Mucosa of stomach (tissue), 1 donor: ENCODE data around the gene UBE2J2.

Experiments
- H3K27me3 ChIP-seq: one replicate; pipeline ENCODE4 v1.7.0; 2013; ENCODE audit warnings: mild to moderate bottlenecking, low read length; ENCODE audit not compliant: control insufficient read depth, insufficient read depth
- H3K36me3 ChIP-seq: one replicate; pipeline ENCODE4 v1.7.0; 2013; ENCODE audit warnings: low read length; ENCODE audit not compliant: control insufficient read depth, insufficient read depth
- H3K4me1 ChIP-seq: one replicate; pipeline ENCODE4 v1.7.0; 2013; ENCODE audit warnings: mild to moderate bottlenecking, low read length; ENCODE audit not compliant: control insufficient read depth, insufficient read depth
- H3K4me3 ChIP-seq: one replicate; pipeline ENCODE4 v1.7.0; 2013; ENCODE audit warnings: low read length
- H3K9ac ChIP-seq: one replicate; pipeline ENCODE4 v1.7.0; 2013; ENCODE audit warnings: mild to moderate bottlenecking, low read length, moderate library complexity
- H3K9me3 ChIP-seq: one replicate; pipeline ENCODE4 v1.7.0; 2013; ENCODE audit warnings: mild to moderate bottlenecking, low read length, moderate library complexity; ENCODE audit not compliant: control insufficient read depth
- donor health status: Pancreatic carcinoma.

The UBE2J2 gene

DNA sequence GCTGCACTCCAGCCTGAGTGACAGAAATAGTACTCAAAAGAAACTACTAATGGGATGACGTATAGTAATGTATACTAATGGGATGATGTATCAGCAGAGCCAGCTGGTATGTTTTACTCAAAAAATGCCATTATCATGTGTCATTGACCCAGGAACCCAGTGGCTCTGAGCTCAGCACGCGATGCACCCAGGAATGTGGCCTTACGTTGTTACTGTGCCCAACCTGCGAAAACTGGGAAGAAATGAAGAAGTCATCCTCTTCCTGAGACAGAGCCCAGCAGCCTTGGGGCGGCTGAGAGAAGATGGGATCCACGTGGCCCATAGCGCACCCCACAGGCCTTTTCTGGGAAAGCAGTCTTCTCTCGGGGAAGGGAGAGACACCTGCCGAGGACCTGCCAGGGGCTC lies 8.8 kb downstream of the UBE2J2 start:
- Histone ChIP-seq H3K36me3 (peaks cover 20% of the 10 kb centered on the region), H3K4me3 (no peak overlapping the region), H3K4me1 (no peaks in the 10 kb centered on the region), H3K9ac (no peak overlapping the region), H3K9me3 (no peaks in the 10 kb centered on the region), H3K27me3 (no peaks in the 10 kb centered on the region)

- no peak overlapping the region for H3K9ac ChIP-seq
- H3K27me3 ChIP-seq, result no peaks in the 10 kb centered on the region
- peaks cover 20% of the 10 kb centered on the region for H3K36me3 ChIP-seq
- H3K4me1 ChIP-seq, result no peaks in the 10 kb centered on the region
- no peaks in the 10 kb centered on the region for H3K9me3 ChIP-seq
- H3K4me3 ChIP-seq, result no peak overlapping the region
These were observed 9.6 kb downstream of the UBE2J2 start for GRCh38 chr1:1264026-1264425.

DNA sequence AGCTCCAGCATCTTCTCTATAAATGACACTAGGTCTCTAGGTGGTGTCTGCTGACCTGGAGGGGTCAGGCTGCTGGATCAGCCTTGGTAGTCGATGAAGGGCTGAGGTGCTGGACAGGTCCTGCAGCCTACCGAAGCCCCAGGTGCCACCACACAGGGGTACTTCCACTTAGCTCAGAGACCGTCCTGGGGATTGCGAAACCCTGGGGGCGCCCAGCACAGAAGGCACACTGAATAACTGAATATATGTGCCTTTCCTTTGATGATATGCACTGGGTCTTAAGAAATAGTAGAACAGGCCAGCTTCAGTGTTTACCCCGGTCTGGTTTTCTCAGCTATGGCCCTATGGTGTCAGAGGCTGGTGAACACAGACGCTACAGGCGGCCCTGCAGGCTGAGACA lies 10.9 kb downstream of the UBE2J2 start:
- no peaks in the 10 kb centered on the region for H3K9me3 ChIP-seq
- peaks cover 4% of the 10 kb centered on the region for H3K4me1 ChIP-seq
- H3K27me3 ChIP-seq, result no peaks in the 10 kb centered on the region
- no peak overlapping the region for H3K9ac ChIP-seq
- H3K4me3 ChIP-seq, result no peak overlapping the region
- H3K36me3 ChIP-seq, result peaks cover 20% of the 10 kb centered on the region

- no peaks in the 10 kb centered on the region for H3K9me3 ChIP-seq
- no peaks in the 10 kb centered on the region for H3K27me3 ChIP-seq
- H3K4me3 ChIP-seq, result no peak overlapping the region
- no peak overlapping the region for H3K9ac ChIP-seq
- H3K4me1 ChIP-seq, result peaks cover 4% of the 10 kb centered on the region
- H3K36me3 ChIP-seq, result peaks cover 14% of the 10 kb centered on the region
These were observed 11.6 kb downstream of the UBE2J2 start for GRCh38 chr1:1262071-1262470.

DNA sequence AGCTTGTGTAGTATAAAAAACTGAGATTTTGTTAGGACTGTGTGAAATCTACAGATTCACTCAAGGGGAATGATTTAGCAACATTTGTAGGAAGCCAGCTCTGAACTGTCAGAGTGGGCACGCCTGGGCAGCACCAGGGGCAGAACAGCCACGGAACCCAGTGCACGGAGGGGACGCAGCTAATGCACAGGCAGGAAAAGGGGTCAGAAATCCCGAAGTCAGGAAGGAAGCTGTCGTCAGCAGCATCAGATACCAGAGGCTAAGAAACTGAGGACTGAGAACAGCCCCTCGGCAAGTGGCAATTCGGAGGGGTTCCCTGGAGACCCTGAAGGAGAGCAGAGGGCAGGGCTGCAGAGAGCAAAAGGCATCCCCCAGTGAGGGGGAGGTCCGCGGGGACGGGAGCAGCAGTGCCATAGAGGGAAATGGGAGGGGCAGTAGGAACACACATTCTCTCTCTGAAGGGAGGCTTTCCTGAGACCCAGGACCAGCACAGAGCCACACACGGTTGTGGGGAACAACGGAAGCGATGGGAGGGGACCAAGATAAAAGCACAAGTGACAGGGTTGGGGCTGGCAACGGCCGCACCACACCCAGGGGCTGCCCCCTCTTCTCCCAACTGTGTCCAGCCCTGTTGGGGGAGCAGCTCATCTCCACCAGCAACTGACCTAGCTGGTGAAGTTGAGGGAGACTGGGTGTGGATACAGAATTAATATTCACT lies 12.7 kb downstream of the UBE2J2 start:
- Histone ChIP-seq H3K4me3 (no peak overlapping the region), H3K9me3 (no peaks in the 10 kb centered on the region), H3K4me1 (peaks cover 4% of the 10 kb centered on the region), H3K27me3 (no peaks in the 10 kb centered on the region), H3K9ac (no peak overlapping the region), H3K36me3 (peaks cover 14% of the 10 kb centered on the region)

GRCh38 chr1:1259951-1260600 lies 13.6 kb downstream of the UBE2J2 start:
- Histone ChIP-seq H3K9ac (no peak overlapping the region), H3K9me3 (no peaks in the 10 kb centered on the region), H3K36me3 (peaks cover 14% of the 10 kb centered on the region), H3K27me3 (no peaks in the 10 kb centered on the region), H3K4me1 (peaks cover 4% of the 10 kb centered on the region), H3K4me3 (no peak overlapping the region)

DNA sequence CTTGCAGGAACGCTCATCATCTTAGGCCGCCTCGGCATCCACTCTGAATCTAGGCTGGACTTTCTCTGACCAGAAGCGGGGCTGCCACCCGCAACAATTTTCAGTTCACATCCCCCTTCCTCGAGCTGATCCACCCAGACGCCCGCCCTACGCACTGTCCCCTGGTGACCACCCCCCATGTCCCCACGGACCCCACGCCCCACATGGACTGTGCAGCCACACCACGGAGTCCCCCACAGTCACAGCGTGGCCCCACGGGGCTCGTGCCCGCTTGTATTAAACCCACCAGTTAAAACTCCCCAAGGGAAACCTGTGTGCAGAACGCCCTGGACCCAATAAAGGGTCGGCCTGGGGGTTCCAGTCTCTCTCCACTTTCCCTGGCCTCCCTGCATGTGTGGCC lies 14.1 kb downstream of the UBE2J2 start:
- no peaks in the 10 kb centered on the region for H3K27me3 ChIP-seq
- H3K36me3 ChIP-seq, result peaks cover 14% of the 10 kb centered on the region
- H3K9ac ChIP-seq, result no peak overlapping the region
- peaks cover 4% of the 10 kb centered on the region for H3K4me1 ChIP-seq
- no peak overlapping the region for H3K4me3 ChIP-seq
- H3K9me3 ChIP-seq, result no peaks in the 10 kb centered on the region

GRCh38 chr1:1259119-1259488 lies 14.6 kb downstream of the UBE2J2 start:
- Histone ChIP-seq H3K27me3 (no peaks in the 10 kb centered on the region), H3K9me3 (no peaks in the 10 kb centered on the region), H3K36me3 (peaks cover 14% of the 10 kb centered on the region), H3K4me3 (no peak overlapping the region), H3K4me1 (peaks cover 4% of the 10 kb centered on the region), H3K9ac (no peak overlapping the region)

DNA sequence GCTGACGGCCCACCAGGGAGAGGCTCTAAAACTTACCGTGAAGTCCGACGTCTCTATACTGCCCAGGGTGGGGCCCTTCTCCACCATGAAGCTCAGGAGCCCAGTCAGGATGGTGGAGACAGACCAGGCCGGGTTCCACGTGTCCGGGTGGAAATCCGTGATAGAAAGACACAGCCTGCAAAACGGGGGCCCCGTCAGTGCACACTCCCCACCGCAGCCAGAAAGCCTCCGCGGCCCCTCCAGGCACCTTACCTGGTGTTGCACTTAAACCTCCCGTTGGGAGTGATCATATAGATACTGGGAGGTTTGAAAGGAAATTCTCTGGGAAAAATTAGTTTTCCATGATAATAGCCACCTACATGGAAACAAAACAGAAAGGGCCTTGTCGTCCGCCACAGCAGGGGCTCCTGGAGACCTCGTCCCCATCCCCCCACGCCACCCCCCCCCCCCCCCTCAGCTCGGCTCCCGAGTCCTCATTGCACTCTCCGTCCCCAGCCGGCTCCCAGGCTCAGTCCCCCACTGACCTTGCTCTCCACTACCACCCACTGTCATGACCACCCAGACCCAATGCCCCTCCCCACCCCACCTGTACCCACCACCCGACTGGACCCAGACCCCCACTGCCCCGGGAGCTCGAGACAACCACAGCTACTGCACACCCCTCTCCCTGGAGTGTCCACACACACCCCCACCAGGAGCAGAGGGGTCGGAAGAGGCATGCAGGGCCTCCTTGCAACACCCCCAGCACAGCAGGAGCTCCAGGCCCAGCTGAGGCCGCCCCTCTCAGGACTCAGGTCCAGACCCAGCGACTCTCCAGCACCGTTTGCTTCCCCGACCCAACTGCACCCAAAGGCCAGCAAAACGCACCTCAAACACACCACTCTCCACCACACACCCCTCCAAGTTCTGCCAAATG lies 16.4 kb downstream of the UBE2J2 start:
- H3K4me1 ChIP-seq, result peaks cover 4% of the 10 kb centered on the region
- no peak overlapping the region for H3K4me3 ChIP-seq
- H3K36me3 ChIP-seq, result peaks cover 8% of the 10 kb centered on the region

GRCh38 chr1:1255611-1256010 lies 18.0 kb downstream of the UBE2J2 start:
- H3K4me3 ChIP-seq, result no peak overlapping the region
- H3K27me3 ChIP-seq, result no peaks in the 10 kb centered on the region
- peaks cover under 1% of the 10 kb centered on the region for H3K36me3 ChIP-seq
- H3K9me3 ChIP-seq, result no peaks in the 10 kb centered on the region
- peaks cover 4% of the 10 kb centered on the region for H3K4me1 ChIP-seq
- no peak overlapping the region for H3K9ac ChIP-seq

More for the DNA sequence above, 16.4 kb downstream of the UBE2J2 start:
- no peaks in the 10 kb centered on the region for H3K9me3 ChIP-seq
- no peak overlapping the region for H3K9ac ChIP-seq
- no peaks in the 10 kb centered on the region for H3K27me3 ChIP-seq

DNA sequence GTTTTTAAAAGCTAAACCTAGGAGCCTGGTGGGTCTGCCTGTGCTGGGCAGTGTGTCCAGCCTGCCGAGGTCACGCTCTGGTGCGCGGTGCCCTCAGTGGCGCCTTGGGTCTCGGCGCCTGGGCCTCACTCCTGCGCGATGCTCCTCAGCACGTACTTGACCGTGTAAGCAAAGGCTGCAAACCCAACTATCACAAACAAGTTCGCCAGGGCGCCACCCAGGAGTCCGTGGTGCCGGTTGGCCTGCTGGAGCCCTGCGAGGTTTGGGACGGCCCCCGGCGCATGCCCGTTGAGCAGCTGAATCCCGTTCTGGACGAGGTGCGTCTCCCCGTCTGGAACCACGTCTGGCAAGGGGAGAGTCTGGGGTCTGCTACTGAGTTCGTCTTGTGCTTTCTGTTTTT lies 18.6 kb downstream of the UBE2J2 start:
- Histone ChIP-seq H3K4me3 (no peak overlapping the region), H3K9me3 (no peaks in the 10 kb centered on the region), H3K4me1 (peaks cover 4% of the 10 kb centered on the region), H3K36me3 (no peaks in the 10 kb centered on the region), H3K9ac (no peak overlapping the region), H3K27me3 (no peaks in the 10 kb centered on the region)

DNA sequence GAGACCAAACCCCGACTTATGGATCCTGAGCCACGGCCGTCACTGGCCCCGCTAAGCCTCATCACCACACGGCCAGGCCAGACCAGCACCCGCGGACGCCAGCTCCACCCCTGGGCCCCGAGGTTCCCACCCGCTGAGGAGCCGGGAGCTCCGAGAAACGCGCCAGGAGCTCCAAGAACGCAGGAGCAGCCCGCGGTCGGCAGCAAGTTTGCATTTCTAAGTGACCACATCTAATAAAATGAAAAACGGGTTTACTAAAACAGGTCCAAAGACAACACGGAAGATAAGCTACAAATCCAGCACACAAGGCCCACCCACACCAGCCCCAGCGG lies 19.0 kb downstream of the UBE2J2 start:
- H3K4me3 ChIP-seq, result no peak overlapping the region
- H3K36me3 ChIP-seq, result no peaks in the 10 kb centered on the region
- H3K9me3 ChIP-seq, result no peaks in the 10 kb centered on the region
- no peaks in the 10 kb centered on the region for H3K27me3 ChIP-seq
- peaks cover 4% of the 10 kb centered on the region for H3K4me1 ChIP-seq
- H3K9ac ChIP-seq, result no peak overlapping the region
